Esophagus (tissue), 2 donors: ENCODE results near the gene SNTB2. TPM values are rescaled to one million over a fixed set of nuclear protein-coding genes. Genes with fewer than 3 reads are reported as not detected.

Experiments used
- H3K27ac ChIP-seq, 2 donors: one replicate each; pipeline ENCODE4 v1.5.1; 2013; ENCODE audit warnings: low read depth in 2 of 2, mild to moderate bottlenecking in 2 of 2, inconsistent platforms in 1 of 2, low read length in 1 of 2, moderate library complexity in 1 of 2
- H3K27me3 ChIP-seq, 2 donors: one replicate each; pipeline ENCODE4 v1.6.1; 2013; ENCODE audit warnings: low read length in 2 of 2, control low read depth in 1 of 2, mild to moderate bottlenecking in 1 of 2; ENCODE audit not compliant: insufficient read depth in 2 of 2, control insufficient read depth in 1 of 2
- H3K36me3 ChIP-seq, 2 donors: one replicate each; pipeline ENCODE4 v1.6.1; 2013; ENCODE audit warnings: low read length in 1 of 2; ENCODE audit not compliant: control insufficient read depth in 2 of 2, insufficient read depth in 2 of 2
- H3K4me1 ChIP-seq, 2 donors: one replicate each; pipeline ENCODE4 v1.6.1; 2013; ENCODE audit warnings: low read length in 1 of 2; ENCODE audit not compliant: control insufficient read depth in 2 of 2, insufficient read depth in 2 of 2
- H3K4me3 ChIP-seq, 2 donors: one replicate each; pipeline ENCODE4 v1.5.1; 2013; ENCODE audit warnings: low read length in 2 of 2, mild to moderate bottlenecking in 2 of 2, low read depth in 1 of 2, moderate library complexity in 1 of 2
- H3K9me3 ChIP-seq, 2 donors: one replicate each; pipeline ENCODE4 v1.6.1; 2013; ENCODE audit warnings: mild to moderate bottlenecking in 2 of 2, low read depth in 1 of 2, low read length in 1 of 2, moderate library complexity in 1 of 2; ENCODE audit not compliant: control insufficient read depth in 2 of 2, insufficient read depth in 1 of 2
- WGBS, 2 donors: extraction: QIAGEN DNeasy Blood & Tissue Kit; methylation state at CpG; one replicate each; pipeline ENCODE4 v1.1.7; 2013; 5-methylcytosine and 5-hydroxymethylcytosine counted together
- polyA plus RNA-seq, 2 donors: library from polyadenylated mRNA; stranded (reverse); fragments of 200-250 nt; gene quantifications; one replicate each; pipeline ENCODE4 v1.2.3, GENCODE V29; 2013
- donor health status: healthy with polysubstance abuse.
- donor health status: Bipolar disorder and iron deficiency.

The SNTB2 gene
- polyA plus RNA-seq, 2 donors = 4.3 to 4.4 TPM

DNA sequence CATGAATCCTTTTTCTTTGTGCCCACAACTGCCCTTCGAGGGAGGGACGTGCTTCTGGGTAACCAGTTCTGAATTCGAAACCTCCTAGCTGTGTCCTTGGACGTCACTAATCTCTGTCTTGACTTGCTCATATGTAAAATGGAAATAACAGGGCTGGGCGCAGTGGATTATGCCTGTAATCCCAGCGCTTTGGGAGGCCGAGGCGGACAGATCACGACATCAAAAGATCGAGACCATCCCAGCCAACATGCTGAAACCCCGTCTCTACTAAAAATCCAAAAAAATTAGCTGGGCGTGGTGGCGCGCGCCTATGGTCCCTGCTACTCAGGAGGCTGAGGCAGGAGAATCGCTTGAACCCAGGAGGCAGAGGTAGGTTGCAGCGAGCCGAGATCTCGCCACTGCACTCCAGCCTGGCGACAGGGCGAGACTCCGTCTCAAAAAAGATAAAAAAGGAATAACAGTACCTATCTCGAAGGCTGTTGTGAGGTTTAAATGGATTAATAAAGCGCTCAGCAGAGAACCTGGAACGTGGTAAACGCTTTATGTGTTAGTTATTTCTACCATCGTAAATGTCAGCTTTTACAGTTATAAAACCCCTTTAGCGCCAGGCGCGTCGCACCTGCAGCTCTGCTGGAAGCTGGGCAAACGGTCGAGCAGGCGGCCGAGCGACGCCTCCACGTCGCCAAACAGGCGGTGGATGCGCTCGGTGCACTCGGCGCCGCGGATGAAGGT is 151.8 kb downstream of the SNTB2 start:
- H3K27me3 ChIP-seq = no peaks in the 10 kb centered on the region
- H3K27ac ChIP-seq = peak overlapping the region; percentile 83 to 98
- no peaks in the 10 kb centered on the region for H3K9me3 ChIP-seq
- WGBS, 2 donors = 17 to 19% methylated on average over 46 of the region's 46 CpGs
- peaks cover 0 to 21% of the 10 kb centered on the region in 2 donors for H3K36me3 ChIP-seq
- H3K4me1 ChIP-seq = peaks cover 4 to 7% of the 10 kb centered on the region in 2 donors
- H3K4me3 ChIP-seq = peak overlapping the region; percentile 59 to 94

DNA sequence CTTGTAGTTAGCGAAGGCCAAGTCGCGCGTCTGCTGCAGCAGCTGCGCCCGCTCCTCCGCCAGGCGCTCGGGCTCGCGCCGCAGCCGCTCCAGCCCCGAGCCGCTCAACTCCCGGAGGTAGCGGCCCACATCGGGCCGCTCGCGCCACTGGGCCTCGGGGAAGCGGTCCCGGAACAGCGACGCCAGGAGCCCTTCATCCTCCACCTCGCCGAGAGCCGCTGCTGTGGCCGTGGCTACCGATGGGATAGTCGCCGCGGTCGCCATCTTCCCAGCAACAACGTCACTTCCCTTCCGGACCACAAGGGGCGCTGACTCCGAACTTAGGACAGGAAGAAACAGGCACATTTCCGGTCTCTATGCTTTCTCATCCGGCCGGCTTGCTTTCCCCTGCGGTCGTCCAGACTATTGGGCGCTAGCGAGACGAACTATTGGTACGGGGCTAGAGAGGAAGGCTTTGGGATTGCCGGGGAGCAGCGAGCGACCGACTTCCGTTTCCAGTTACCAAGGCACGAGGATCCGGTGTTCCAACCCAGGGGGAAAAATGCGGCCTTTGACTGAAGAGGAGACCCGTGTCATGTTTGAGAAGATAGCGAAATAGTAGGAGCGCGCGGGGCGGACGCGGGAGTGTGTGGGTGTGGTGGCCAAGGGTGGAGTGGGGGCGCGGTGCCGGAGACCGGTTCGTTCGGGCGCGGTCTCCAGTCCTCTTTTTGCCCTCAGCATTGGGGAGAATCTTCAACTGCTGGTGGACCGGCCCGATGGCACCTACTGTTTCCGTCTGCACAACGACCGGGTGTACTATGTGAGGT is 152.5 kb downstream of the SNTB2 start, which contains the start of the genes COG8 and NIP7:
Gene COG8 (minus strand): TSS at position 276 of the 806 bp plus-strand sequence. CDS start 12 bp downstream, at position 264.
Gene NIP7 (plus strand): TSS at position 484 of the 806 bp plus-strand sequence. CDS start 58 bp downstream, at position 542.
- Histone ChIP-seq H3K4me1 (peaks cover 4 to 7% of the 10 kb centered on the region in 2 donors), H3K36me3 (peaks cover 0 to 14% of the 10 kb centered on the region in 2 donors), H3K9me3 (no peaks in the 10 kb centered on the region), H3K4me3 (peak within 1 kb of the TSS; percentile 59 to 94), H3K27ac (peak within 1 kb of the TSS; percentile 83 to 98), H3K27me3 (no peaks in the 10 kb centered on the region)
- 0% methylated on average over 68 to 77 of the region's 77 CpGs for WGBS, 2 donors

DNA sequence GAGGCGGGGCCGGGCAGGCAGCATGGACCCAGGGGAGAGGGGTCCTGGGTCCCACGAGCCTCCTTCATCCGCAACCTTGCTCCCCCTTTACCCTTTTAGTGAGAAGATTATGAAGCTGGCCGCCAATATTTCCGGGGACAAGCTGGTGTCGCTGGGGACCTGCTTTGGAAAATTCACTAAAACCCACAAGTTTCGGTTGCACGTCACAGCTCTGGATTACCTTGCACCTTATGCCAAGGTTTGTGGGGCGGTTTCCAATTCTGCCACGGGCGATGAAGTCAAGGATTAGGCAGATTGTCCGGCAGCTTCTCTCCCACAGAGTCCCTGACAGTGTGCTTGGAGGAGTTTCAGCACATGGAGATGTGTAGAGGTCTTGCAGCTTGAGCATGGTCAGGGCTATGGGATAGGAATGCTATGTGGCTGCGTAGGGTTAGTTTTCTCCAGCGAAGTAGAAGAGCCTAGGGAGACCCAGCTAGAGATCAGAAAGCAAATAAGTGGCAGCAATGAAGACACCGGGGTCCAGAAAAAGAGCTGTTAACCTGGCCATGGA is 153.2 kb downstream of the SNTB2 start:
- H3K36me3 ChIP-seq = peaks cover 0 to 8% of the 10 kb centered on the region in 2 donors
- no peaks in the 10 kb centered on the region for H3K9me3 ChIP-seq
- H3K27me3 ChIP-seq = no peaks in the 10 kb centered on the region
- peak overlapping the region; percentile 83 to 98 for H3K27ac ChIP-seq
- peak overlapping the region; percentile 59 to 94 for H3K4me3 ChIP-seq
- 6 to 7% methylated on average over 16 of the region's 16 CpGs for WGBS, 2 donors
- H3K4me1 ChIP-seq = peaks cover 4 to 7% of the 10 kb centered on the region in 2 donors

DNA sequence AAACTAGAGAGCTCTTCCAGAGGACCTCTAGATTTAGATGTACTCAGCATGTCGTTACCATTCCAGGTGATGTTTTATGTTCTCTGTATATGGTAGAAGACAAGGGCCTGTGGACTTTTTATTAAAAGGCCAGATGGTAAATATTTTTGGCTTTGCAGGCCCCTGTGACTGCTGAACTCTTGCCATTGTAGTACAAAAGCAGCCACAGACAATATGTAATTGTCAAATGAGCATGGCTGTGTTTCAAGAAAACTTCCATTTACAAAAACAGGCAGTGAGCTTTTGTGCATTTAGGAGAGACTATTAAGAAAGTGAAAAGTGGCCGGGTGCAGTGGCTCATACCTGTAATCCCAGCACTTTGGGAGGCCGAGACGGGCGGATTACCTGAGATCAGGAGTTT is 157.2 kb downstream of the SNTB2 start:
- Histone ChIP-seq H3K36me3 (peaks cover 0 to 3% of the 10 kb centered on the region in 2 donors), H3K27ac (no peak overlapping the region), H3K4me1 (no peaks in the 10 kb centered on the region), H3K4me3 (no peak overlapping the region), H3K27me3 (no peaks in the 10 kb centered on the region), H3K9me3 (no peaks in the 10 kb centered on the region)
- WGBS, 2 donors = 94% methylated on average over 5 of the region's 5 CpGs

DNA sequence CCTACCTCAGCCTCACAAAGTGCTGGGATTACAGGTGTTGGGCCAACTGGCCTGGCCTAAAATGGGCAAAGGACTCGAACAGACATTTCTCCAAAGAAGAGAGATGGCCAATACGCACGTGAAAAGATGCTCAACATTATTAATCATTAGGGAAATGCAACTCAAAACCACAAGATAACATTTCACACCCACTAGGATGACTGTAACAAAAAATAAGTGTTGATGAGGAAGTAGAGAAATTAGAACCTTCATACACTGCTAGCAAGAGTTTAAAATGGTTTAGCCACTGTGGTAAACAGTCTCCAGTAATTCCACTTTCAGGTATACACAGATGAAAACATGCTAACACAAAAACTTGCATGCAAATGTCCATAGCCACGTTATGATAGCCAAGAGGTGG is 159.0 kb downstream of the SNTB2 start:
- Histone ChIP-seq H3K4me1 (no peaks in the 10 kb centered on the region), H3K4me3 (no peak overlapping the region), H3K27ac (no peak overlapping the region), H3K9me3 (no peaks in the 10 kb centered on the region), H3K27me3 (no peaks in the 10 kb centered on the region), H3K36me3 (peaks cover 6 to 9% of the 10 kb centered on the region in 2 donors)
- whole genome bisulfite sequencing, 2 donors = 69 to 79% methylated on average over 4 of the region's 4 CpGs

DNA sequence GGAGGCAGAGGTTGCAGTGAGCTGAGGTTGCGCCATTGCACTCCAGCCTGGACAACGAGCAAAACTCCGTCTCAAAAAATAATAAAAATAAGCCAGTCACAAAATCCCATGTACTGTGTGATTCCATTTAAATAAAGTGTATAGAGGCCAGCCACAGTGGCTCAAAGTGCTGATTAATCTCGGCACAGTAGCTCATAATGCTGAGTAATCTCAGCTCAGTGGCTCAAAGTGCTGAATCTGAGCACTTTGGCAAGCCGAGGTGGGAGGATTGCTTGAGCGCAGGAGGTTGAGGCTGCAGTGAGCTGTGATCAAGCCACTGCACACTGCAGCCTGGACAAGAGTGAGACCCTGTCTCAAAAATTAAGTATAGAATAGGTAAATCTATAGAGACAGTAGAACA is 159.7 kb downstream of the SNTB2 start:
- no peak overlapping the region for H3K4me3 ChIP-seq
- no peaks in the 10 kb centered on the region for H3K27me3 ChIP-seq
- H3K4me1 ChIP-seq = no peaks in the 10 kb centered on the region
- peaks cover 6% of the 10 kb centered on the region in 2 donors for H3K36me3 ChIP-seq
- no peaks in the 10 kb centered on the region for H3K9me3 ChIP-seq
- H3K27ac ChIP-seq = no peak overlapping the region
- WGBS, 2 donors = 85 to 90% methylated on average over 6 of the region's 6 CpGs

DNA sequence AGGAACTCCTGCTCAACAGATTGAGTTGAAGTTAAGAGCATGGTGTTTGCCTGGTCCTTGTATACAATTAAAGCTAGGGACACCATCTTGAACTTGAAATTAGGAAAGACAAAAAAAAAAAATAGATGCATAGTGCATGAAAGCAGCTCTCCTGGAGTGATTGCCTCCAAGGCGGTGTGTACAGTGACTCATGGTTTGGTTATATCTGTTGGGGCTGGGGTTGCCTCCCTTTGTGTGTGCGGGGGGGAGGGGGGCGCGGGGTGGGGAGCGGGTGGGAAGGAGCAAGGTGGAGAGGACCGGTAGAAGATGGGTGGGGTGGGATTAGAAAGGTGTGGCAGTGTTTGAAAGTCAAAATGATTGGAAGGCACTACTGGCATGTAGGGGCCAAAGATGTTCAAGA is 161.3 kb downstream of the SNTB2 start:
- no peak overlapping the region for H3K27ac ChIP-seq
- no peaks in the 10 kb centered on the region for H3K27me3 ChIP-seq
- H3K36me3 ChIP-seq = peaks cover 6% of the 10 kb centered on the region in 2 donors
- H3K4me1 ChIP-seq = no peaks in the 10 kb centered on the region
- no peaks in the 10 kb centered on the region for H3K9me3 ChIP-seq
- 84 to 87% methylated on average over 6 of the region's 6 CpGs for WGBS, 2 donors
- H3K4me3 ChIP-seq = no peak overlapping the region

DNA sequence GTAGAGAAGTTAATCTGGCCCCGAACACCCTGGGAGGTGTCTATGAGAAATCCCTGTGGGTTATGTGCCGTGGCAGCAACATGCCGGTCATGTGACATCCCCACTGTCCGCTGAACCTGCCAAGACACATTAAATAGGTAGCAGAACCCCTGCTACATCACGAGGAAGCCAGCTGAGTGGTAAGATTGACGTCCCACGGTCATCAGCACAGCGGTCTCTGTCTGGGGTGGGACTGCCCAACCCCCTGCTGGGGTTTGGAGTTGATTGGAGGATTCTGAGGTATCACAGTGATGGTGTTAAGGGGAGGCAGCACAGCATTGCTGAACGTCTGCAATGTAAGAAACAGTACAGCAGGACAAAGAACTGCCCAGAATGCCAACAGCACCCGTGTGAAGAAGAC is 162.6 kb downstream of the SNTB2 start:
- Histone ChIP-seq H3K27me3 (no peaks in the 10 kb centered on the region), H3K4me1 (no peaks in the 10 kb centered on the region), H3K36me3 (peaks cover 6% of the 10 kb centered on the region in 2 donors), H3K9me3 (no peaks in the 10 kb centered on the region), H3K27ac (no peak overlapping the region), H3K4me3 (no peak overlapping the region)
- 85 to 86% methylated on average over 10 of the region's 10 CpGs for WGBS, 2 donors

DNA sequence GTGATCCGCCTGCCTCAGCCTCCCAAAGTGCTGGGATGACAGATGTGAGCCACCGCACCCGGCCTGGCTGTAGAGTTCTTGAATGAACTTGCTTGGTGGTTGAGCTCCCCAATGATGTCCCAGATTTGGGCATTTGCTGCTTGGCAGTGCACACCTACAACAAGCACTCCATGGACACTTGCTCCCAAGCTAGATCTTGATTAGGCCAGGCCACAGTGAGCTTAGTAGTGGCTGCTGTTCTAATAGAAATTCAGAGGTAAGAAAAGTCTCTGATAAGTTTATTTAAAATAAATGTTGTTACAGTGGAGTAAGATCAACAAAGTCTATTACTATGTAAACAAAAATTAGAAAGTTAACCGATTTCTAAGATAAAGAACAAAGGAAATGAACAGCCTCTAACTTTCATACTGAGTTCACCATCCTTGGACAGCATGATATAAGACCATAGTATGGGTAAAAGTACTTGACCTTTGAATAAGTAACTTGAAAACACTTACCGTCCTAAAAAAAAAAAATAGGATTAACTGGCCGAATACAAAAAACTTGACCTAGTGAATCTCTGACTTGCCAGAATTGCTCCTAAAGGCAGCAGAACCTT is 163.7 kb downstream of the SNTB2 start:
- Histone ChIP-seq H3K4me3 (no peak overlapping the region), H3K36me3 (peaks cover 6% of the 10 kb centered on the region in 2 donors), H3K27ac (no peak overlapping the region), H3K9me3 (no peaks in the 10 kb centered on the region), H3K27me3 (no peaks in the 10 kb centered on the region), H3K4me1 (no peaks in the 10 kb centered on the region)
- WGBS, 2 donors = 65 to 75% methylated on average over 6 of the region's 6 CpGs
